ENCODE measurements around the gene TIFAB. TPM values are rescaled to one million over a fixed set of nuclear protein-coding genes. Genes with fewer than 3 reads are reported as not detected.

TIFAB gene
- total and polyA plus RNA-seq, 12 donors, result under 0.01 to 1.7 (median 0.04) TPM; not detected in 8

DNA sequence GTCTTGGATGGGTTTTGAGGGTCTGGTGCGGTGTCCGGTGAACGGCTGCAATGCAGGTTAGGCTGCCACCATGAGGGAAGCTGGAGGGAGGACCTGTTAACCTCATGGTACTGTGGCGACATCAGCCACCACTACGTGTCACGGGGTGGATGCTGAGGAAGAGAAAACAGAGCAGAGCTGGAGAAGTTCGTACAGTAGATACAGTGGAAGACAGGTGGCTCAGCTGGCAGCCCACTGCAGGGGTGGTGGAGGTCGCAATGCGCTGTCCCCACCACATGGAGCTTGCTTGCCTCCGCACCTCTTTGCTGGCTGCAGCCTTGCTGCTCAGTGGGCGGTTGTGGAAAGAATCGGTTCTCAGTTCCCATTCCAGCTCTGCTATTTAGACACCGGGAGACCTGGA, 7.8 kb downstream of the TIFAB start:
- intact Hi-C loops (cut with DNase I), result no loop called here
- DNase-seq, result no peak

DNA sequence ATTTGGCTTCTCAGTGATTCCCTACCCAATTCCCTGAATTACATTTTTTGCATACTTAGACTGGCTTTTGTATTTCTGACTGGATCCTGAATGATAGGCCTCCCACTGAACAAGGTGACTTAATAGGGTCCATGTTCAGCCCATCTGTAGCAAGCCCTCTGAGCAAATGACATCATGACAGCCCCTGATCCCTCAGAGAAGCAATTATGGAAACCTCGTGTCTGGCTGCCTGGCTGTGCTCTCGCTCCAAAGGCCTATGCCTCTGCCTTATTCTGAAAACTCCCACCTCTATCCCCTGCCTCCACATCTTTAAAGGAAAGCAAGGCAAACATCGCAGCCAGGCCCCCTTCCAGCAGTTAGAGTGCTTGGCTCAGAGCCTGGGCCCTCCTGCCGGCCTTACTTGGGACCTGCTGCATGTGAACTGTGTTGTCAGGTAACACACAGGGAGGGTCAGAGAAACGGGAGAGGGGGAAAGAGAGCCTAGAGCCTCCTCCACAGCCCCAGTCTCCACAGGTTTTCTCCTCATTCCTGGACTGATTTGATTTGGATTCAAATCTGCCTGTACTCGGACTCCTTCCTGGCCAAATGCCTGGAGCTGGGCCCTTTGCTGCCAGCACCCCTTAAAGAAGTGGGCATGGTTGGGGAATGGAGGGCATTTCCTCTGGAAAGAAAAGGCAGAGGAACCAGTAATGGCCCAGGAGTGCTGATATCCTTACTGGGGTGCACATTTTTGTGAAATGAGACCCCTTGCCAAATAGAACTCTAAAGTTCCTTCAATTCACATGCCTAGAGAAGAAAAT, 8.8 kb downstream of the TIFAB start:
- ATAC-seq (peak in 1 of 8 donors; percentile 23), DNase-seq (no peak)
- peaks cover 0 to 47% (median 4%) of the 10 kb centered on the region in 9 donors for H3K4me1 ChIP-seq
- intact Hi-C loops (cut with DNase I), result no loop called here
- H3K9me3 ChIP-seq, result no peaks in the 10 kb centered on the region
- no peaks in the 10 kb centered on the region for H3K27me3 ChIP-seq
- no peak overlapping the region for H3K4me3 ChIP-seq
- TF ChIP-seq, protein P1, sequence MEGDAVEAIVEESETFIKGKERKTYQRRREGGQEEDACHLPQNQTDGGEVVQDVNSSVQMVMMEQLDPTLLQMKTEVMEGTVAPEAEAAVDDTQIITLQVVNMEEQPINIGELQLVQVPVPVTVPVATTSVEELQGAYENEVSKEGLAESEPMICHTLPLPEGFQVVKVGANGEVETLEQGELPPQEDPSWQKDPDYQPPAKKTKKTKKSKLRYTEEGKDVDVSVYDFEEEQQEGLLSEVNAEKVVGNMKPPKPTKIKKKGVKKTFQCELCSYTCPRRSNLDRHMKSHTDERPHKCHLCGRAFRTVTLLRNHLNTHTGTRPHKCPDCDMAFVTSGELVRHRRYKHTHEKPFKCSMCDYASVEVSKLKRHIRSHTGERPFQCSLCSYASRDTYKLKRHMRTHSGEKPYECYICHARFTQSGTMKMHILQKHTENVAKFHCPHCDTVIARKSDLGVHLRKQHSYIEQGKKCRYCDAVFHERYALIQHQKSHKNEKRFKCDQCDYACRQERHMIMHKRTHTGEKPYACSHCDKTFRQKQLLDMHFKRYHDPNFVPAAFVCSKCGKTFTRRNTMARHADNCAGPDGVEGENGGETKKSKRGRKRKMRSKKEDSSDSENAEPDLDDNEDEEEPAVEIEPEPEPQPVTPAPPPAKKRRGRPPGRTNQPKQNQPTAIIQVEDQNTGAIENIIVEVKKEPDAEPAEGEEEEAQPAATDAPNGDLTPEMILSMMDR (IDR thresholded peaks at IDR 0.05), result no peak
- H3K27ac ChIP-seq, result no peak overlapping the region
- WGBS, 2 donors, result 39 to 47% methylated on average over 6 of the region's 6 CpGs
- H3K36me3 ChIP-seq, result no peaks in the 10 kb centered on the region

More for the DNA sequence above, 7.8 kb downstream of the TIFAB start:
- Histone ChIP-seq H3K27me3 (no peaks in the 10 kb centered on the region), H3K27ac (no peak overlapping the region), H3K4me1 (peaks cover 0 to 37% (median 3%) of the 10 kb centered on the region in 9 donors), H3K36me3 (no peaks in the 10 kb centered on the region), H3K9me3 (no peaks in the 10 kb centered on the region), H3K4me3 (no peak overlapping the region)
- WGBS, 2 donors, result 90 to 93% methylated on average over 13 of the region's 13 CpGs
- ATAC-seq, result no peak
- TF ChIP-seq, protein P1 (IDR thresholded peaks at IDR 0.05), result no peak

GRCh38 chr5:135442431-135443160, 9.6 kb downstream of the TIFAB start:
- DNase-seq (no peak), ATAC-seq (no peak)
- Histone ChIP-seq H3K27ac (no peak overlapping the region), H3K27me3 (no peaks in the 10 kb centered on the region), H3K36me3 (no peaks in the 10 kb centered on the region), H3K4me1 (peaks cover 0 to 55% (median 12%) of the 10 kb centered on the region in 9 donors), H3K9me3 (no peaks in the 10 kb centered on the region), H3K4me3 (no peak overlapping the region)
- intact Hi-C loops (cut with DNase I), result no loop called here
- WGBS, 2 donors, result 77 to 81% methylated on average over 8 of the region's 8 CpGs
- TF ChIP-seq, protein P1 (IDR thresholded peaks at IDR 0.05), result no peak

GRCh38 chr5:135441919-135442318, 10.2 kb downstream of the TIFAB start:
- Histone ChIP-seq H3K9me3 (no peaks in the 10 kb centered on the region), H3K36me3 (no peaks in the 10 kb centered on the region), H3K4me3 (no peak overlapping the region), H3K27me3 (no peaks in the 10 kb centered on the region), H3K4me1 (peaks cover 0 to 59% (median 12%) of the 10 kb centered on the region in 9 donors), H3K27ac (peak overlapping the region in 1 of 10 donors; percentile 26)
- intact Hi-C loops (cut with DNase I), result no loop called here
- no peak for DNase-seq
- 83 to 85% methylated on average over 4 of the region's 4 CpGs for WGBS, 2 donors
- no peak for ATAC-seq
- TF ChIP-seq, protein P1 (IDR thresholded peaks at IDR 0.05), result no peak
